CD14-positive monocyte (primary cell): Measurements from ENCODE around the gene FAM171A1. TPM values are rescaled to one million over a fixed set of nuclear protein-coding genes. Genes with fewer than 3 reads are reported as not detected.

Experiments
- DNase-seq, 3 donors: peaks; one replicate each; pipeline ENCODE4 v3.0.0-alpha.2; 2011 to 2022
- H2AFZ ChIP-seq: 2 replicates; pipeline ENCODE4 v1.6.0; 2012; ENCODE audit warnings: mild to moderate bottlenecking, low read depth, low read length, inconsistent platforms; ENCODE audit not compliant: insufficient read depth, poor library complexity, severe bottlenecking
- H3K27ac ChIP-seq, 2 donors: 1 replicate in 1 of 2; 2 replicates in 1 of 2; pipeline ENCODE4 v1.5.1; 2012 to 2013; ENCODE audit warnings: low read length in 2 of 2, control low read depth in 1 of 2, inconsistent platforms in 1 of 2, low read depth in 1 of 2, mild to moderate bottlenecking in 1 of 2
- H3K27me3 ChIP-seq, 2 donors: one replicate each; pipeline versions ENCODE4 v1.6.0 to v1.6.1; 2011 to 2013; ENCODE audit warnings: low read length in 2 of 2; ENCODE audit not compliant: control insufficient read depth in 2 of 2, insufficient read depth in 2 of 2
- H3K36me3 ChIP-seq, 2 donors: replicated peaks in 1 of 2; 1 replicate in 1 of 2; 2 replicates in 1 of 2; pipeline versions ENCODE4 v1.5.1 to v1.6.1; 2012 to 2013; ENCODE audit warnings: low read length in 2 of 2, control low read depth in 1 of 2, inconsistent platforms in 1 of 2, mild to moderate bottlenecking in 1 of 2; ENCODE audit not compliant: insufficient read depth in 2 of 2, control insufficient read depth in 1 of 2
- H3K4me1 ChIP-seq, 2 donors: 1 replicate in 1 of 2; 2 replicates in 1 of 2; pipeline versions ENCODE4 v1.5.1 to v1.6.1; 2012 to 2013; ENCODE audit warnings: low read length in 2 of 2, control low read depth in 1 of 2, inconsistent platforms in 1 of 2, mild to moderate bottlenecking in 1 of 2, moderate library complexity in 1 of 2; ENCODE audit not compliant: insufficient read depth in 2 of 2, control insufficient read depth in 1 of 2
- H3K4me2 ChIP-seq: replicated peaks from 2 replicates; pipeline ENCODE3; 2012; ENCODE audit warnings: low read length, moderate library complexity, mild to moderate bottlenecking; ENCODE audit not compliant: poor library complexity, severe bottlenecking; ENCODE audit errors: extremely low read depth
- H3K4me3 ChIP-seq, 3 experiments: fragments of 200-600 bp in 1 of 3; sonication (generic) in 1 of 3; replicated peaks in 1 of 3; 1 replicate in 2 of 3; 2 replicates in 1 of 3; pipeline ENCODE4 v1.5.1; 2011 to 2013; ENCODE audit warnings: low read length in 3 of 3, mild to moderate bottlenecking in 3 of 3, control low read depth in 2 of 3, low read depth in 2 of 3, inconsistent platforms in 1 of 3, moderate library complexity in 1 of 3
- H3K79me2 ChIP-seq: 2 replicates; pipeline ENCODE4 v1.6.0; 2012; ENCODE audit warnings: mild to moderate bottlenecking, control low read depth, inconsistent platforms, low read length, moderate library complexity; ENCODE audit not compliant: insufficient read depth
- H3K9ac ChIP-seq: 2 replicates; pipeline ENCODE4 v1.6.0; 2017; ENCODE audit warnings: low read length, mild to moderate bottlenecking; ENCODE audit not compliant: insufficient read depth, poor library complexity, severe bottlenecking
- H3K9me3 ChIP-seq, 2 donors: replicated peaks in 1 of 2; 1 replicate in 1 of 2; 2 replicates in 1 of 2; pipeline versions ENCODE4 v1.5.1 to v1.6.1; 2012 to 2013; ENCODE audit warnings: low read length in 2 of 2, control low read depth in 1 of 2; ENCODE audit not compliant: control insufficient read depth in 1 of 2, insufficient read depth in 1 of 2
- H4K20me1 ChIP-seq: 2 replicates; pipeline ENCODE4 v1.6.0; 2012; ENCODE audit warnings: mild to moderate bottlenecking, low read length, control low read depth, moderate library complexity; ENCODE audit not compliant: insufficient read depth
- H3K27ac Mint-ChIP-seq, 7 donors: one replicate each; pipeline ENCODE4 v1.8.0; 2020; ENCODE audit warnings: mild to moderate bottlenecking in 7 of 7, mixed read lengths in 7 of 7, moderate library complexity in 6 of 7, inconsistent platforms in 2 of 7
- H3K27me3 Mint-ChIP-seq, 3 donors: one replicate each; pipeline ENCODE4 v1.8.0; 2021 to 2022; ENCODE audit warnings: low read depth in 3 of 3, mild to moderate bottlenecking in 3 of 3, mixed read lengths in 3 of 3, moderate library complexity in 3 of 3, inconsistent platforms in 1 of 3
- H3K36me3 Mint-ChIP-seq, 2 donors: one replicate each; pipeline ENCODE4 v1.8.0; 2020; ENCODE audit warnings: mixed read lengths in 2 of 2, inconsistent platforms in 1 of 2, mild to moderate bottlenecking in 1 of 2
- H3K4me1 Mint-ChIP-seq: one replicate; pipeline ENCODE4 v1.8.0; 2020; ENCODE audit warnings: mild to moderate bottlenecking, mixed read lengths
- H3K4me3 Mint-ChIP-seq, 2 donors: one replicate each; pipeline ENCODE4 v1.8.0; 2020; ENCODE audit warnings: mild to moderate bottlenecking in 2 of 2, mixed read lengths in 2 of 2, moderate library complexity in 1 of 2
- H3K9me3 Mint-ChIP-seq, 7 donors: one replicate each; pipeline ENCODE4 v1.8.0; 2020 to 2022; ENCODE audit warnings: mixed read lengths in 7 of 7, mild to moderate bottlenecking in 6 of 7, moderate library complexity in 6 of 7, inconsistent platforms in 2 of 7
- CTCF ChIP-seq: fragments of 200-600 bp; IDR thresholded peaks from one replicate; pipeline ENCODE4 v1.8.0; 2022; ENCODE audit warnings: antibody characterized with exemption, mild to moderate bottlenecking
- WGBS: methylation state at CpG from one replicate; pipeline ENCODE4 v1.1.5; 2013; ENCODE audit warnings: missing lambda C conversion rate; ENCODE audit not compliant: insufficient coverage; 5-methylcytosine and 5-hydroxymethylcytosine counted together
- intact Hi-C, 2 donors: fragments of 100-400 bp; cut with micrococcal nuclease; formaldehyde crosslinking; loops; one replicate each; pipeline versions ENCODE4 v1.15.0 to v1.15.1; 2023
- polyA plus RNA-seq, 3 donors: library from polyadenylated mRNA; depleted of rRNA in 1 of 3; unstranded in 2 of 3; stranded (reverse) in 1 of 3; fragments of 300-500 nt in 2 of 3; fragments of >200 nt in 1 of 3; fragmentation: Illumina TruSeq in 2 of 3; gene quantifications; 1 replicate in 2 of 3; 2 replicates in 1 of 3; pipeline ENCODE4 v1.2.3, GENCODE V29; 2012 to 2021

FAM171A1 gene
- polyA plus RNA-seq, 3 donors, result not detected

GRCh38 chr10:15280462-15280861, 90.6 kb downstream of the FAM171A1 start:
- no CpG with 5 or more reads among the region's 4 CpGs for WGBS
- Mint-ChIP-seq H3K4me1 (peaks cover 3% of the 10 kb centered on the region), H3K27ac (no peak overlapping the region), H3K36me3 (no peaks in the 10 kb centered on the region), H3K4me3 (no peak overlapping the region), H3K9me3 (peaks cover 0 to 2% (median 0%) of the 10 kb centered on the region in 7 donors), H3K27me3 (peaks cover 2 to 3% (median 2%) of the 10 kb centered on the region in 3 donors)
- no peak for DNase-seq
- TF ChIP-seq CTCF, result no peak
- H3K4me2 ChIP-seq, result no peak overlapping the region
- H3K27ac ChIP-seq, result no peak overlapping the region
- no peaks in the 10 kb centered on the region for H3K79me2 ChIP-seq
- H3K4me1 ChIP-seq, result no peaks in the 10 kb centered on the region
- intact Hi-C loops, result no loop called here
- no peak overlapping the region for H2AFZ ChIP-seq
- H3K9me3 ChIP-seq, result no peaks in the 10 kb centered on the region
- no peaks in the 10 kb centered on the region for H4K20me1 ChIP-seq
- H3K4me3 ChIP-seq, result no peak overlapping the region
- no peak overlapping the region for H3K9ac ChIP-seq
- no peaks in the 10 kb centered on the region for H3K27me3 ChIP-seq
- H3K36me3 ChIP-seq, result no peaks in the 10 kb centered on the region

- H3K36me3 ChIP-seq, result no peaks in the 10 kb centered on the region
- no peaks in the 10 kb centered on the region for H4K20me1 ChIP-seq
- no peak overlapping the region for H3K4me3 ChIP-seq
- peaks cover 3% of the 10 kb centered on the region for H3K4me1 Mint-ChIP-seq
- H3K27ac Mint-ChIP-seq, result no peak overlapping the region
- H3K27me3 Mint-ChIP-seq, result peaks cover 0 to 2% (median 2%) of the 10 kb centered on the region in 3 donors
- H3K9ac ChIP-seq, result no peak overlapping the region
- H3K79me2 ChIP-seq, result no peaks in the 10 kb centered on the region
- no peak overlapping the region for H3K27ac ChIP-seq
- TF ChIP-seq CTCF, result no peak
- H3K4me3 Mint-ChIP-seq, result no peak overlapping the region
- DNase-seq, result no peak
- peaks cover 0 to 2% (median 0%) of the 10 kb centered on the region in 7 donors for H3K9me3 Mint-ChIP-seq
- H3K36me3 Mint-ChIP-seq, result no peaks in the 10 kb centered on the region
- H3K4me1 ChIP-seq, result no peaks in the 10 kb centered on the region
- 100% methylated on average over 1 of the region's 4 CpGs for WGBS
- H3K9me3 ChIP-seq, result no peaks in the 10 kb centered on the region
- H2AFZ ChIP-seq, result no peak overlapping the region
- no peak overlapping the region for H3K4me2 ChIP-seq
- intact Hi-C loops, result no loop called here
- H3K27me3 ChIP-seq, result no peaks in the 10 kb centered on the region
Measured at GRCh38 chr10:15279236-15279635, 91.9 kb downstream of the FAM171A1 start.
